Measurements from ENCODE around the gene RAPH1. TPM values are rescaled to one million over a fixed set of nuclear protein-coding genes. Genes with fewer than 3 reads are reported as not detected.
A peak's percentile ranks its signal among the peaks of the same experiment; 100 is the strongest.

The RAPH1 gene
- total and polyA plus RNA-seq, 2 experiments from 2014 or later = 38.8 to 83.9 TPM

DNA sequence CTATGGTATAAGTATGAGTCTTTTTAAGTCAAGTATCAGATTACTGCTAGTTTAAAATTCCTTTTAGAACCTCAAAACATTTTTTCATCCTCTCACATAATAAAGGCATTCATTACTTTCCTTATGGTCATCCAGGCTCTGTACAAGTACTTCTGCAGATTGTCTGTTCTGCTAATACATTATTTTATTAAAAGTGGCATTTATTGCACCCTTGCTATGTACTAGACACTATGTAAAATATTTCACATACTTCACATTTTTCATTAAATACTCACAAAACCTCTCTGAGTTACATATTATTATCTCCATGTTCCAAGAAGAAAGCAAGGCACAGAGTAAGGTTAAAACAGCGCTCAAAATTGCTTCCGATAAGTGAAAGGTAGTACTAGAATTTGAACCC, 84.1 kb downstream of the RAPH1 start:
- Histone ChIP-seq H3K79me2 (ENCODE audit: insufficient read depth) (peaks cover 65% of the 10 kb centered on the region), H4K20me1 (ENCODE audit: insufficient read depth) (no peaks in the 10 kb centered on the region), H3K27me3 (replicated peaks; ENCODE audit: insufficient read depth) (no peaks in the 10 kb centered on the region), H2AFZ (no peak overlapping the region), H3K4me2 (ENCODE audit: unreplicated experiment) (no peak overlapping the region), H3K36me3 (ENCODE audit: low read depth) (peaks cover 97% of the 10 kb centered on the region), H3K9me2 (ENCODE audit: insufficient read depth) (no peaks in the 10 kb centered on the region), H3K27ac (peak overlapping the region; percentile 52), H3K4me1 (ENCODE audit: insufficient read depth) (peaks cover 45% of the 10 kb centered on the region), H3F3A (ENCODE audit: insufficient read depth) (peaks cover 98% of the 10 kb centered on the region), H3K4me3 (no peak overlapping the region), H3K9me3 (ENCODE audit: low read depth) (no peaks in the 10 kb centered on the region), H3K9ac (no peak overlapping the region)
- DNase-seq = peak; percentile 49
- TF ChIP-seq EZH2 (IDR thresholded peaks at IDR 0.05; ENCODE audit: insufficient read depth, poor library complexity, severe bottlenecking) = no peak
- TF ChIP-seq EZH2phosphoT487 (IDR thresholded peaks at IDR 0.05; ENCODE audit: insufficient read depth, low read depth) = no peak
- in situ Hi-C loops (cut with MboI) = no loop called here
- 95% methylated on average over 2 of the region's 2 CpGs for WGBS, 2 experiments (ENCODE audit: low coverage in 1 of 2, low lambda C conversion rate in 2 of 2, missing lambda C conversion rate in 2 of 2)

DNA sequence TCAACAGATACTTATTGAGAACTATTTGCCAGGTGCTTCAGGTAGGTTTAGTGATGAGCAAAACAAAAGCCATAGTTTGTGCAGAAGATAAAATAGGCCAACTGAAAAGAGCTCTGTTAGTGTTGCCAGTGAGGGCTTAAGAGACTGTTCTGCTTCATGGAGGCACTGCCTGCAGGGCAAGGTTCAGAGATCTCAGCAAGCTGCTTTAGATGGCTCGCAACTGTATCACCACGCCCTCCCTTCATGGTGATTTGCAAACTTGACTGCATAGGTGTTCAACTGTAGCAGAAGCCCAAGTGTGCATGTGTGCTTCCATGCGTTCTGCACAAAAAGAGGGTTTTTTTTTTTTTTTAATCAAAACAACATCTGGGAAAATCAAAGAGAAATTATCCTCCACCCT, 84.5 kb downstream of the RAPH1 start:
- 78 to 79% methylated on average over 3 of the region's 3 CpGs for WGBS, 2 experiments (ENCODE audit: low coverage in 1 of 2, low lambda C conversion rate in 2 of 2, missing lambda C conversion rate in 2 of 2)
- Histone ChIP-seq H3K4me3 (no peak overlapping the region), H4K20me1 (ENCODE audit: insufficient read depth) (no peaks in the 10 kb centered on the region), H3K79me2 (ENCODE audit: insufficient read depth) (peaks cover 60% of the 10 kb centered on the region), H3K9me2 (ENCODE audit: insufficient read depth) (no peaks in the 10 kb centered on the region), H3K9ac (no peak overlapping the region), H3F3A (ENCODE audit: insufficient read depth) (peaks cover 94% of the 10 kb centered on the region), H2AFZ (no peak overlapping the region), H3K4me1 (ENCODE audit: insufficient read depth) (peaks cover 50% of the 10 kb centered on the region), H3K4me2 (ENCODE audit: unreplicated experiment) (no peak overlapping the region), H3K36me3 (ENCODE audit: low read depth) (peaks cover 96% of the 10 kb centered on the region), H3K9me3 (ENCODE audit: low read depth) (no peaks in the 10 kb centered on the region), H3K27ac (peak overlapping the region; percentile 52; the same call in 1 of the 2 replicates), H3K27me3 (replicated peaks; ENCODE audit: insufficient read depth) (no peaks in the 10 kb centered on the region)
- in situ Hi-C loops (cut with MboI) = no loop called here
- no peak for TF ChIP-seq EZH2 (IDR thresholded peaks at IDR 0.05; ENCODE audit: insufficient read depth, poor library complexity, severe bottlenecking)
- TF ChIP-seq EZH2phosphoT487 (IDR thresholded peaks at IDR 0.05; ENCODE audit: insufficient read depth, low read depth) = no peak
- no peak for DNase-seq

DNA sequence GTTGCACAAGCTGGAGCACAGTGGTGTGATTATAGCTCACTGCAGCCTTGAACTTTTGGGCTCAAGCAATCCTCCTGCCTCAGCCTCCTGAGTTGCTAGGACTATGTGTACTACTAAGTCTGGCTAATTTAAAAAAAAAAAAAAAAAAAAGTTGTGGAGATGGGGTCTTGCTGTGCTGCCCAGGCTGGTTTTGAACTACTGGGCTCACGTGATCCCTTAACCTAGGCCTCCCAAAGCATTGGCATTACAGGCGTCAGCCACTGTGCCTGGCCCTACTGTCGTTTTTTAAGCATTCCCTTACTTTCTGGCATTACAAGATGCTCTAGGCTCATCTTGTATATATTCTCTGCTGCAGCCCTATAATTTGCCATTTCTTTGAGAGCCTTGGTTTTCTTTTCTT, 88.3 kb downstream of the RAPH1 start:
- no peak overlapping the region for H2AFZ ChIP-seq
- TF ChIP-seq EZH2 (IDR thresholded peaks at IDR 0.05; ENCODE audit: insufficient read depth, poor library complexity, severe bottlenecking) (no peak), EZH2phosphoT487 (IDR thresholded peaks at IDR 0.05; ENCODE audit: insufficient read depth, low read depth) (no peak)
- H3K9me3 ChIP-seq (ENCODE audit: low read depth) = no peaks in the 10 kb centered on the region
- H3K27me3 ChIP-seq (replicated peaks; ENCODE audit: insufficient read depth) = no peaks in the 10 kb centered on the region
- 97 to 98% methylated on average over 3 of the region's 3 CpGs for whole genome bisulfite sequencing, 2 experiments (ENCODE audit: low coverage in 1 of 2, low lambda C conversion rate in 2 of 2, missing lambda C conversion rate in 2 of 2)
- H3F3A ChIP-seq (ENCODE audit: insufficient read depth) = peaks cover 90% of the 10 kb centered on the region
- no peak overlapping the region for H3K4me2 ChIP-seq (ENCODE audit: unreplicated experiment)
- no peaks in the 10 kb centered on the region for H4K20me1 ChIP-seq (ENCODE audit: insufficient read depth)
- H3K4me3 ChIP-seq = no peak overlapping the region
- in situ Hi-C loops (cut with MboI) = no loop called here
- H3K36me3 ChIP-seq (ENCODE audit: low read depth) = peaks cover 92% of the 10 kb centered on the region
- H3K9ac ChIP-seq = no peak overlapping the region
- peaks cover 38% of the 10 kb centered on the region for H3K4me1 ChIP-seq (ENCODE audit: insufficient read depth)
- H3K27ac ChIP-seq = peak overlapping the region; percentile 54
- DNase-seq = no peak
- peaks cover 60% of the 10 kb centered on the region for H3K79me2 ChIP-seq (ENCODE audit: insufficient read depth)
- no peaks in the 10 kb centered on the region for H3K9me2 ChIP-seq (ENCODE audit: insufficient read depth)

DNA sequence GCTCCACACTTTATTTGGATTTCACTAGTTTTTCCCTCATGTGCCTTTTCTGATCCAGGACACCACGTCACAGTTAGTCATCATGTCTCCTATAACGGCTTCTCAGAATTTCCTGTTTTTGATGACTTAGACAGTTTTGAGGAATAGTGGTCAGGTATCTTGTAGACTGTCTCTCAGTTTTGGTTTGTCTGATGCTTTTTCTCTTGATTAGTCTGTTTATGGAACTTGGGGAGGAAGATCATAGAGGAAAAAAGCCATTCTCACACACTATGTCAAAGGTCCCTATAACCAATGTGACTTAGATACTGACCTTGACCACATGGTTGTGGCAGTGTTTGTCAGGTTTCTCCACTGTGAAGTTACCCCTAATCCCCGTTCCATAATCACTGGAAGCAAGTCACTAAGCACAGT, 89.0 kb downstream of the RAPH1 start:
- Histone ChIP-seq H3K36me3 (ENCODE audit: low read depth) (peaks cover 89% of the 10 kb centered on the region), H3K9ac (peak overlapping the region; percentile 14; the same call in 1 of the 2 replicates), H3K9me3 (ENCODE audit: low read depth) (no peaks in the 10 kb centered on the region), H4K20me1 (ENCODE audit: insufficient read depth) (no peaks in the 10 kb centered on the region), H3K79me2 (ENCODE audit: insufficient read depth) (peaks cover 60% of the 10 kb centered on the region), H3F3A (ENCODE audit: insufficient read depth) (peaks cover 88% of the 10 kb centered on the region), H3K27me3 (replicated peaks; ENCODE audit: insufficient read depth) (no peaks in the 10 kb centered on the region), H3K4me1 (ENCODE audit: insufficient read depth) (peaks cover 31% of the 10 kb centered on the region), H3K9me2 (ENCODE audit: insufficient read depth) (no peaks in the 10 kb centered on the region), H3K27ac (peak overlapping the region; percentile 54), H2AFZ (no peak overlapping the region), H3K4me3 (no peak overlapping the region), H3K4me2 (ENCODE audit: unreplicated experiment) (peak overlapping the region; percentile 7)
- DNase-seq = peak; percentile 87
- 32 to 35% methylated on average over 3 of the region's 3 CpGs for WGBS, 2 experiments (ENCODE audit: low coverage in 1 of 2, low lambda C conversion rate in 2 of 2, missing lambda C conversion rate in 2 of 2)
- in situ Hi-C loops (cut with MboI) = no loop called here
- TF ChIP-seq EZH2phosphoT487 (IDR thresholded peaks at IDR 0.05; ENCODE audit: insufficient read depth, low read depth) (no peak), EZH2 (IDR thresholded peaks at IDR 0.05; ENCODE audit: insufficient read depth, poor library complexity, severe bottlenecking) (no peak)

DNA sequence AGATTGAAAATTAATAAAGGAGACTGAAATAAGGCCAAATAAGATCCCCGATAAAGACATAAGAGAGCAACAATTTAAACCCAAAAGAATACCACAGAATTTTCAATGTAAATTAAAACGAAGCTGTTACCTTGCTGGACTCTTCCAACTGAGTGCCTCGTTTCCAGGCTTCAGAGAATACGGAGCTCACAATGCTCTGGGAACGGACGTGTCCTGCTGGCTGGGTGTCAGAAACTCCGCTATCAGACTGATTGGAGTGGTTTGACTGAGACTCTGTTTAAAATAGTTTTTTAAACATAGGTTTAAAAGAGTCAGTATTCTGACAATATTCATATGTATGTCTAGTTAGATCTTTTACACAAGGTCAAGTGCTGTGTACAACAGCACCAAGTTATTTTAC, 90.4 kb downstream of the RAPH1 start:
- TF ChIP-seq EZH2phosphoT487 (IDR thresholded peaks at IDR 0.05; ENCODE audit: insufficient read depth, low read depth) (no peak), EZH2 (IDR thresholded peaks at IDR 0.05; ENCODE audit: insufficient read depth, poor library complexity, severe bottlenecking) (no peak)
- H3K4me2 ChIP-seq (ENCODE audit: unreplicated experiment) = no peak overlapping the region
- no peak overlapping the region for H3K4me3 ChIP-seq
- peaks cover 82% of the 10 kb centered on the region for H3F3A ChIP-seq (ENCODE audit: insufficient read depth)
- no peaks in the 10 kb centered on the region for H3K9me2 ChIP-seq (ENCODE audit: insufficient read depth)
- peak overlapping the region; percentile 54 for H3K27ac ChIP-seq
- H3K9me3 ChIP-seq (ENCODE audit: low read depth) = no peaks in the 10 kb centered on the region
- no peaks in the 10 kb centered on the region for H4K20me1 ChIP-seq (ENCODE audit: insufficient read depth)
- DNase-seq = no peak
- 94% methylated on average over 7 of the region's 7 CpGs for WGBS, 2 experiments (ENCODE audit: low coverage in 1 of 2, low lambda C conversion rate in 2 of 2, missing lambda C conversion rate in 2 of 2)
- H2AFZ ChIP-seq = no peak overlapping the region
- no peaks in the 10 kb centered on the region for H3K27me3 ChIP-seq (replicated peaks; ENCODE audit: insufficient read depth)
- H3K4me1 ChIP-seq (ENCODE audit: insufficient read depth) = peaks cover 18% of the 10 kb centered on the region
- in situ Hi-C loops (cut with MboI) = no loop called here
- peaks cover 83% of the 10 kb centered on the region for H3K36me3 ChIP-seq (ENCODE audit: low read depth)
- H3K9ac ChIP-seq = no peak overlapping the region
- peaks cover 67% of the 10 kb centered on the region for H3K79me2 ChIP-seq (ENCODE audit: insufficient read depth)

Measured in GM23248 (cell line).